HepG2 (cell line): ENCODE measurements around the gene SPIRE1. TPM values are rescaled to one million over a fixed set of nuclear protein-coding genes. Genes with fewer than 3 reads are reported as not detected.

Experiments used
- BATF2 ChIP-seq: sonication (generic); formaldehyde crosslinking; IDR thresholded peaks from 2 replicates; pipeline ENCODE4 v1.8.0; 2022; ENCODE audit warnings: mild to moderate bottlenecking, missing genetic modification reagents, moderate library complexity
- DPF2 ChIP-seq: sonication (generic); formaldehyde crosslinking; IDR thresholded peaks from 2 replicates; pipeline ENCODE4 v1.4.0; 2020; ENCODE audit warnings: mild to moderate bottlenecking, low read depth, missing genetic modification reagents, borderline replicate concordance
- E2F1 ChIP-seq: sonication (generic); formaldehyde crosslinking; IDR thresholded peaks from 2 replicates; pipeline ENCODE4 v1.5.0; 2020; ENCODE audit warnings: missing genetic modification reagents
- IRF1 ChIP-seq: sonication (generic); formaldehyde crosslinking; IDR thresholded peaks from 2 replicates; pipeline ENCODE4 v1.4.0; 2020; ENCODE audit warnings: low read depth, mild to moderate bottlenecking, missing genetic modification reagents
- MAZ ChIP-seq, 2 experiments: sonication (generic) in 1 of 2; formaldehyde crosslinking in 1 of 2; IDR thresholded peaks; 2 replicates each; pipeline versions ENCODE4 v1.5.0 to v1.6.1; 2012 to 2020; ENCODE audit warnings: low read depth in 2 of 2, mild to moderate bottlenecking in 2 of 2, borderline replicate concordance in 1 of 2, improper control_type of control experiment in 1 of 2, low read length in 1 of 2, missing genetic modification reagents in 1 of 2, moderate library complexity in 1 of 2
- NR2C2 ChIP-seq: sonication (generic); formaldehyde crosslinking; IDR thresholded peaks from 2 replicates; pipeline ENCODE4 v1.4.0; 2020; ENCODE audit warnings: missing genetic modification reagents, mild to moderate bottlenecking, moderate library complexity, borderline replicate concordance
- POGK ChIP-seq: sonication (generic); formaldehyde crosslinking; conservative IDR thresholded peaks from 2 replicates; pipeline ENCODE4 v1.8.0; 2022; ENCODE audit warnings: mild to moderate bottlenecking, moderate library complexity, missing genetic modification reagents
- RAD21 ChIP-seq: fragments of 450-650 bp; formaldehyde crosslinking; IDR thresholded peaks from 2 replicates; pipeline ENCODE4 v1.5.0; 2020; ENCODE audit warnings: mild to moderate bottlenecking
- ZBTB14 ChIP-seq: sonication (generic); formaldehyde crosslinking; IDR thresholded peaks from 2 replicates; pipeline ENCODE4 v1.4.0; 2020; ENCODE audit warnings: missing genetic modification reagents
- ZMAT5 ChIP-seq: sonication (generic); formaldehyde crosslinking; IDR thresholded peaks from 2 replicates; pipeline ENCODE4 v1.5.0; 2020; ENCODE audit warnings: mild to moderate bottlenecking, low read depth, missing genetic modification reagents, borderline replicate concordance
- ZNF10 ChIP-seq: sonication (generic); formaldehyde crosslinking; IDR thresholded peaks from 2 replicates; pipeline ENCODE4 v1.4.0; 2020; ENCODE audit warnings: mild to moderate bottlenecking, low read depth, missing genetic modification reagents, borderline replicate concordance
- ZNF512B ChIP-seq: sonication (generic); formaldehyde crosslinking; IDR thresholded peaks from 2 replicates; pipeline ENCODE4 v1.5.1; 2020; ENCODE audit warnings: missing genetic modification reagents, mild to moderate bottlenecking, borderline replicate concordance
- ZSCAN25 ChIP-seq: sonication (generic); formaldehyde crosslinking; IDR thresholded peaks from 2 replicates; pipeline ENCODE4 v1.8.0; 2022; ENCODE audit warnings: mild to moderate bottlenecking, missing genetic modification reagents
- polyA plus RNA-seq, 8 experiments: library from polyadenylated mRNA; depleted of rRNA in 3 of 8; stranded (reverse) in 7 of 8; unstranded in 1 of 8; fragments of >200 nt; fragmentation: Illumina TruSeq in 4 of 8; extraction: Trizol in 4 of 8; gene quantifications; 2 replicates each; pipeline versions ENCODE4 v1.2.1 to v1.2.3, GENCODE V29; 2011 to 2016; ENCODE audit warnings: low read depth in 4 of 8, missing spikeins in 1 of 8, mixed read lengths in 1 of 8; ENCODE audit not compliant: insufficient read depth in 1 of 8
- total RNA-seq, 5 experiments: library from RNA; depleted of rRNA; stranded (reverse); fragments of >200 nt; fragmentation: Illumina TruSeq; extraction: Trizol; gene quantifications; 2 replicates each; pipeline ENCODE4 v1.2.3, GENCODE V29; 2016; ENCODE audit warnings: low read depth in 1 of 5

Gene SPIRE1
- total and polyA plus RNA-seq, 2 of the 13 experiments (the other 11 are each of a cell fraction or from before 2014, with no cell fraction given) = 9.9 to 21.3 TPM

GRCh38 chr18:12702221-12703095, 44.6 kb upstream of the SPIRE1 start, which contains the start of the genes CEP76 and PSMG2 (continued):
- TF ChIP-seq ZSCAN25 (CRISPR knock-in tag) (0 out of 2 replicates have a peak, but pooled peaks have one; percentile 29), RAD21 (peak; percentile 43; the same call in 1 of the 2 replicates), ZNF512B (CRISPR knock-in tag) (no peak), NR2C2 (peak; percentile 79), ZBTB14 (CRISPR knock-in tag) (0 out of 2 replicates have a peak, but pooled peaks have one; percentile 22), ZNF10 (CRISPR knock-in tag) (no peak), BATF2 (CRISPR knock-in tag) (no peak), ZMAT5 (CRISPR knock-in tag) (no peak), DPF2 (no peak), IRF1 (CRISPR knock-in tag) (no peak), MAZ (IDR thresholded peaks at IDR 0.05; ENCODE audit: borderline replicate concordance, low read depth, low read length) (peak; percentile 37; the same call in 1 of the 2 replicates), MAZ (CRISPR knock-in tag; IDR thresholded peaks at IDR 0.05; ENCODE audit: low read depth) (no peak), E2F1 (CRISPR knock-in tag) (peak; percentile 90), POGK (CRISPR knock-in tag) (peak; percentile 77; the same call in 1 of the 2 replicates)
